ENCODE results near the gene CACNA1S. TPM values are rescaled to one million over a fixed set of nuclear protein-coding genes. Genes with fewer than 3 reads are reported as not detected.

CACNA1S gene
- total RNA-seq, 2 experiments from 2014 or later, result not detected

DNA sequence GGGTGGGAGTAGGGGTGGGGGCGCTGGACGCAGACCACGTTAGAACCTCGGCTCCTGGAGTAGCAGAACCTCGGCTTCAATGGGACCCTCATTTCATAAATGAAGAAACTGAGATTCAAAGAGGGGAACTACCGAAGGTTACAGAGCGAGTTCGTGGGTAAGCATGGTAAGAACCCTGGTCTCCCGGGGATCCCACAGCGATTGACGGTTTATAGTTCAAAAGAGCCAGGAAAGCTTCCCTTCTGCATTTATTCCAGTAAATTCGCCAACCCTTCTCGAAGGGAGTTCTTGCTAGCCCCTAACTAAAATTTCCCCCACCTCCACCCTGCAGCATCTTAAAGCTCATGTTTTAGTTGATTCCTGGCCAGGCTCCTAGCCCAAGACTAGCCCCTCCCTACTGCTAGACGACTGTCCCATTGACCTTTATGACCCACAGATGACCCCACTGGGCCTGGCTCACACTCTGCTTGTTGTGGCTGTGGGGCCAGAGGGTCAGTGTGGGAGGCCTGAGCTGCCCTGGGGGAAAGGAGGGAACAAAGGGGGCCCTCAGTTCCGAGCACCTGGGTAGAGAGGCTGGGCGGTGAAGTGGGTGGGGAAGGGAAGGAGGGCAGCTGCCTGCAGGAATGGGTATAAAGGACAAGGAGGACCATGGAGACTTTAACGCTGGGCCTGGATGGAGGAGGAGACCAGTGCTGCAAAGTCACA lies 88.2 kb downstream of the CACNA1S start:
- CTCF ChIA-PET, result interaction anchor here (1.1 to 3.4 kb wide), 4 partner anchors 16 to 52 kb away, joined by 3 to 18 read pairs (median 4); no protein-coding TSS in a partner anchor
- POLR2A ChIA-PET, result interaction anchor here (1.2 kb wide), 1 partner anchor 9 kb away, joined by 6 read pairs; no protein-coding TSS in a partner anchor

DNA sequence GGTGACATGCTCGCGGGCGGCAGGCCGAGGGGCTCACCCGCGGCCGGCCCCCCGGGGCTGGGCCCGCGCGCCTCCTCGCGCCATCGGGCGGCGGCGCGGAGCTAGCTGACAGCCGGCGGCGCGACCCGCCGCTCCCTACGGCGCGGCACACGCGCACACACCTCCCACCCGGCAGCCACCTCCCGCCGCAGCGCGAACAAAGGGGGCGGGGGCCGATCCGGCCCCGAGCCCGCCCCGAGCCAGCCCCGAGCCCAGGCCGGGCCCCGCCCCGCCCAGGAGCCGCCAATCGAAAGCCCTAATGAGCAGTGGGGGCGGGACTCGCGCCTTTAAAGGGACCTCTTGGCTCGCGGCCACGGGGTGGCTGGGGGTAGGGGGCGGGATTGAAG lies 88.7 kb downstream of the CACNA1S start, which contains the start of gene KIF21B:
TSS of gene KIF21B (minus strand) at position 198 of the 386 bp plus-strand sequence. CDS start 331 bp downstream, outside the sequence.
- CTCF ChIA-PET, result interaction anchor here (1.1 to 3.4 kb wide), 3 partner anchors 12 to 51 kb away, joined by 3 to 18 read pairs (median 3); no protein-coding TSS in a partner anchor
- POLR2A ChIA-PET, result interaction anchor here (1.2 kb wide), 1 partner anchor 8 kb away, joined by 6 read pairs; no protein-coding TSS in a partner anchor

- POLR2A ChIA-PET, result no interaction called here
- CTCF ChIA-PET, result interaction anchor here (1.1 to 1.4 kb wide), 5 partner anchors 13 to 43 kb away, joined by 3 to 5 read pairs (median 3); no protein-coding TSS in a partner anchor
These were observed 89.3 kb downstream of the CACNA1S start for GRCh38 chr1:201022820-201023516.

DNA sequence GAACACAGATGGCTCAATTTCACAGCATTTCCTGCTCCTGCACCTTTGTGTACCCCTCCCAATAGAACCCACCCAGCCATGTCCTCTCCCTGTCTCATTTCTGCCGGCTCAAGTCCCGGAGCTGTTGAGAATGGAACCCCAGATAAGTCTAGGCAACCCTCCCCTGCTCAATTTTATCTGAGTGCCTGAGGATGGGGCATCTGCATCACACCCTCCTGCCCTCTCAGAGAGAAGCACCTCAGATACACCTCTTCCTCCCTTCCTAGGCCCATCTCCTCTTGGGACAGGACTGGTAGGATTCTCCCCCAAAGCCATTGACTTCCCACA lies 89.8 kb downstream of the CACNA1S start:
- ChIA-PET CTCF (interaction anchor here (1.1 to 1.4 kb wide), 5 partner anchors 12 to 20 kb away, joined by 3 to 5 read pairs (median 3); no protein-coding TSS in a partner anchor), POLR2A (interaction anchor here (1.0 to 1.1 kb wide), 2 partner anchors 14 to 17 kb away, joined by 3 to 4 read pairs; no protein-coding TSS in a partner anchor)

DNA sequence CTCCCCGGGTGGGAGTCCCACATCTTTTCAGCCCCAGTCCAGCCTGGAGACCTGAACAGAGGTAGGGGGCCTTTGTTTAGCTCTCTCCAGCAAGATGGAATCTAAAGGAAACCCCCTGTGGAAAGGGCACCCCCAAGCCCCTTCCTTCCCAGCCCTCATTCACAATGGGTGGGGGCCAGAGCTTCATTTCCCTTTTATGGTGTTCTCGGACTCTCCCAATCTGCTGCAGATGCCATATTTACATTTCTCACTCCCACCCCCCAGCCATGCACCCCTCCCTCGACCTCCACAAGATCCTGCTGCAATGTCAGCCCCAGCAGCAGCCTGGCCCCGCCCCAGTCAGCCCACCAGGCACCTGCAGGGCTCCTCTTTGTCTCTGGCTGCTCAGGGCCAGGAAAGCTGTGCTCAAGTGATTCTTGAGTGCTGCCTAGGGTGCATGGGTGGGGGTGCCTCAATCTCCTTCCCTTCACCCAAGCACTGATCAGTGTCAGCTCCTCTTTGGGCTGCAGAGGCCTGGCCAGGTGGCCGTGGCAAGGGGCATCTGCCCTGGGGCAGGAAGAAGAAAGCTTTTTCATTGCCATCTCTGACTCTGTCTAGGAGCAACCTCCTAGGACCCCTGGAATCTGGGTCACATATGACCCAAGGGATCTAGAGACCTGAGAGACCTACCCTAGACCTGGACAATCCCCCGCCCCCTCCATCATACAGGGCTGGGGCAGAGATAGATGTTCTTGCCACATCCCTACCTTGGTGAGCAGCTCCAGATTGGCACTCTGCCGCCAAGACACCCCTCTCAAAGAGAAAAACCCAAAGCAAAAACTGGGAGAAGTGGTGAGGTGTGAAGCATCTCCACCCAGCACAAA lies 90.4 kb downstream of the CACNA1S start:
- POLR2A ChIA-PET, result interaction anchor here (0.5 to 1.1 kb wide), 6 partner anchors 15 to 65 kb away, joined by 3 to 4 read pairs (median 4); no protein-coding TSS in a partner anchor
- CTCF ChIA-PET, result interaction anchor here (0.6 to 1.4 kb wide), 7 partner anchors 11 to 271 kb away, joined by 3 to 5 read pairs (median 3); no protein-coding TSS in a partner anchor

- POLR2A ChIA-PET, result interaction anchor here (0.5 to 1.1 kb wide), 6 partner anchors 16 to 325 kb away, joined by 3 to 6 read pairs (median 4); no protein-coding TSS in a partner anchor
- CTCF ChIA-PET, result interaction anchor here (0.6 to 2.4 kb wide), 14 partner anchors 11 to 875 kb away, joined by 3 to 11 read pairs (median 4); no protein-coding TSS in a partner anchor
These were observed 91.3 kb downstream of the CACNA1S start for GRCh38 chr1:201020721-201021629.

- POLR2A ChIA-PET, result interaction anchor here (0.9 kb wide), 1 partner anchor 151 kb away, joined by 3 read pairs; no protein-coding TSS in a partner anchor
- CTCF ChIA-PET, result interaction anchor here (0.6 to 2.4 kb wide), 8 partner anchors 10 to 134 kb away, joined by 3 to 11 read pairs (median 4); partner anchors contain the start of gene TMEM9
These were observed 92.1 kb downstream of the CACNA1S start for GRCh38 chr1:201020040-201020591.

DNA sequence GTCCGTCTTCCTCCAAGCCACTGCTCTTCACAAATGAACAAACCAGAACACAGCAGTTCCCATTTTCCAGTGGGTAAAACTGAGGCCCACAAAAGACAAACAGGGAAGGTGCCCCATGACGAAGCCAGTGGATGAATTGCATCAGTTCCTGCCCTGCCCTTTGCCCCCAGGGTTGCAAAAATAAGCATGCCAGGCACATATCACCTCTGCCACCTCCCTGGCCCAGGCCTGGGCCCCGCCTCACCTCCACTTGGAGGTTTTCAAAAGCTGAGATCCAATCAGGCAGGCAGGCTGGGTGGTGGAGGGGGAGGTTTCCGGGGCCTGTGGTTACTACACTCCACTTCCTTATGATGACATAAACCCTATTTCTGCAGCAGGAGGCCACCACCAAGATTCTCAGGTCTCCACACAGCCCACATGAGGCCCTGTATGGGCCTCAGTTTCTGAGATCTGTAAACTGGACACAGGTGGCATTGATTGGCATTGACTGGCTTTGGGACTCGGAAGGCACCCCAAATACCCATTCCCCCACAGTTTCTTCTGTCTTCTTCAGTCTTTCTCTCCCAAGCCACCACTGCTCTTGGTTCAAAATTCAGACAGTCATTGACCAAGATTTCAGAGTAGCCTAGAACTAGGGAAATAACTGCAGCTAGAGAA lies 92.8 kb downstream of the CACNA1S start:
- POLR2A ChIA-PET, result interaction anchor here (0.9 to 1.4 kb wide), 2 partner anchors 9 to 152 kb away, joined by 3 to 10 read pairs; no protein-coding TSS in a partner anchor
- CTCF ChIA-PET, result interaction anchor here (0.7 to 2.4 kb wide), 8 partner anchors 9 to 135 kb away, joined by 3 to 11 read pairs (median 5); partner anchors contain the start of gene TMEM9

DNA sequence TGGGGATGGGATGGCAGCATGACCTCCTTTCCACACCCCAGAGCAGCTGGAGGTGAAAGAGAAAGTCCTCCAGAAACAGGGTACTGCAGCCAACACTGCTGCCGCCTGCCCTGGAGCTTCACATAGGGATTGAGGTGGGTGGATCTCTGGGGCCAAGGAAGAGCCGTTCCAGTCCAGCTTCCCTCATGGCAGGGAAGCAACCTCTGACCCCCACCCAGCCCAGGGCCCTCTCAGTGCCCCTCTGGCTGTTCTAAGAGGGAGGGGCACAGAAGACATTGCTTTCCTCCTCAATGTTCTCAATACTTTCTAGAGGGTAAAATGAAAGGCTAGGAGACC lies 94.4 kb downstream of the CACNA1S start:
- POLR2A ChIA-PET, result no interaction called here
- CTCF ChIA-PET, result no interaction called here

- POLR2A ChIA-PET, result interaction anchor here (2.2 kb wide), 1 partner anchor 9 kb away, joined by 7 read pairs; no protein-coding TSS in a partner anchor
- CTCF ChIA-PET, result interaction anchor here (1.0 kb wide), 1 partner anchor 83 kb away, joined by 3 read pairs; no protein-coding TSS in a partner anchor
These were observed 95.0 kb downstream of the CACNA1S start for GRCh38 chr1:201016943-201017827.

GRCh38 chr1:201016211-201016651 lies 96.0 kb downstream of the CACNA1S start:
- ChIA-PET CTCF (interaction anchor here (0.8 to 2.7 kb wide), 4 partner anchors 10 to 84 kb away, joined by 3 to 15 read pairs (median 8); no protein-coding TSS in a partner anchor), POLR2A (interaction anchor here (0.7 to 2.2 kb wide), 3 partner anchors 8 to 128 kb away, joined by 3 to 7 read pairs (median 6); partner anchors contain the start of gene KIF21B)

GRCh38 chr1:201015551-201016091 lies 96.6 kb downstream of the CACNA1S start:
- CTCF ChIA-PET, result interaction anchor here (0.8 to 2.7 kb wide), 6 partner anchors 10 to 84 kb away, joined by 3 to 15 read pairs (median 3); no protein-coding TSS in a partner anchor
- POLR2A ChIA-PET, result interaction anchor here (0.7 to 2.2 kb wide), 3 partner anchors 8 to 127 kb away, joined by 3 to 7 read pairs (median 6); partner anchors contain the start of gene KIF21B

GRCh38 chr1:201014816-201015200 lies 97.4 kb downstream of the CACNA1S start:
- POLR2A ChIA-PET, result interaction anchor here (0.6 to 2.2 kb wide), 3 partner anchors 9 to 13 kb away, joined by 6 to 7 read pairs (median 7); partner anchors contain the start of gene KIF21B

GRCh38 chr1:201013991-201014815 lies 98.0 kb downstream of the CACNA1S start:
- CTCF ChIA-PET, result interaction anchor here (0.8 to 2.7 kb wide), 4 partner anchors 12 to 35 kb away, joined by 3 to 15 read pairs (median 8); no protein-coding TSS in a partner anchor
- POLR2A ChIA-PET, result interaction anchor here (0.6 to 1.9 kb wide), 2 partner anchors 10 to 13 kb away, joined by 6 to 7 read pairs; partner anchors contain the start of gene KIF21B

More at GRCh38 chr1:201014816-201015200, 97.4 kb downstream of the CACNA1S start:
- CTCF ChIA-PET, result interaction anchor here (1.0 to 2.7 kb wide), 4 partner anchors 11 to 42 kb away, joined by 3 to 15 read pairs (median 8); no protein-coding TSS in a partner anchor
